ENCODE data around the gene CAMKK2. TPM values are rescaled to one million over a fixed set of nuclear protein-coding genes. Genes with fewer than 3 reads are reported as not detected.

CAMKK2 gene
- total and polyA plus RNA-seq, 8 donors, result 9.3 to 26.7 (median 13.0) TPM

- Histone ChIP-seq H3K4me3 (no peak overlapping the region), H3K4me1 (no peaks in the 10 kb centered on the region), H3K27me3 (no peaks in the 10 kb centered on the region), H3K27ac (no peak overlapping the region), H3K9me3 (no peaks in the 10 kb centered on the region), H3K36me3 (no peaks in the 10 kb centered on the region)
- intact Hi-C loops (cut with DNase I), result no loop called here
- DNase-seq (no peak), ATAC-seq (peak in 3 of 4 donors; percentile 15 to 77 (median 63)), FAIRE-seq (no peak)
- TF ChIP-seq CTCF (IDR thresholded peaks at IDR 0.05), result no peak
- WGBS, 2 donors, result 84 to 88% methylated on average over 6 of the region's 6 CpGs
These were observed 99.6 kb downstream of the CAMKK2 start for GRCh38 chr12:121196902-121197301.

GRCh38 chr12:121191151-121191550, 105.4 kb downstream of the CAMKK2 start:
- H3K9me3 ChIP-seq, result no peaks in the 10 kb centered on the region
- no peak for FAIRE-seq
- ATAC-seq, result no peak
- no peak overlapping the region for H3K4me3 ChIP-seq
- intact Hi-C loops (cut with DNase I), result no loop called here
- H3K4me1 ChIP-seq, result no peaks in the 10 kb centered on the region
- 80 to 94% methylated on average over 3 of the region's 3 CpGs for WGBS, 2 donors
- no peaks in the 10 kb centered on the region for H3K36me3 ChIP-seq
- H3K27me3 ChIP-seq, result no peaks in the 10 kb centered on the region
- DNase-seq, result no peak
- peak overlapping the region in 2 of 4 donors; percentile 16 to 37 for H3K27ac ChIP-seq
- no peak for TF ChIP-seq CTCF (IDR thresholded peaks at IDR 0.05)

- ATAC-seq, result peak in 3 of 4 donors; percentile 29 to 80 (median 72)
- no peaks in the 10 kb centered on the region for H3K9me3 ChIP-seq
- H3K36me3 ChIP-seq, result no peaks in the 10 kb centered on the region
- intact Hi-C loops (cut with DNase I), result no loop called here
- no peak overlapping the region for H3K4me3 ChIP-seq
- no peak for TF ChIP-seq CTCF (IDR thresholded peaks at IDR 0.05)
- H3K27me3 ChIP-seq, result no peaks in the 10 kb centered on the region
- WGBS, 2 donors, result 52 to 60% methylated on average over 2 of the region's 2 CpGs
- FAIRE-seq, result no peak
- no peaks in the 10 kb centered on the region for H3K4me1 ChIP-seq
- peak overlapping the region in 2 of 4 donors; percentile 16 to 37 for H3K27ac ChIP-seq
- DNase-seq, result no peak
These were observed 105.9 kb downstream of the CAMKK2 start for GRCh38 chr12:121190523-121191031.

- H3K4me1 ChIP-seq, result no peaks in the 10 kb centered on the region
- H3K4me3 ChIP-seq, result no peak overlapping the region
- H3K9me3 ChIP-seq, result no peaks in the 10 kb centered on the region
- intact Hi-C loops (cut with DNase I), result no loop called here
- ATAC-seq, result peak in 1 of 4 donors; percentile 10
- WGBS, 2 donors, result 84 to 92% methylated on average over 9 of the region's 9 CpGs
- no peaks in the 10 kb centered on the region for H3K36me3 ChIP-seq
- H3K27ac ChIP-seq, result no peak overlapping the region
- no peaks in the 10 kb centered on the region for H3K27me3 ChIP-seq
- no peak for TF ChIP-seq CTCF (IDR thresholded peaks at IDR 0.05)
- no peak for FAIRE-seq
- no peak for DNase-seq
These were observed 106.8 kb downstream of the CAMKK2 start for GRCh38 chr12:121189619-121190155.

- Histone ChIP-seq H3K27me3 (no peaks in the 10 kb centered on the region), H3K36me3 (no peaks in the 10 kb centered on the region), H3K9me3 (no peaks in the 10 kb centered on the region), H3K4me1 (no peaks in the 10 kb centered on the region), H3K4me3 (no peak overlapping the region), H3K27ac (no peak overlapping the region)
- TF ChIP-seq CTCF (IDR thresholded peaks at IDR 0.05), result no peak
- DNase-seq (no peak), FAIRE-seq (no peak), ATAC-seq (no peak)
- intact Hi-C loops (cut with DNase I), result no loop called here
- WGBS, 2 donors, result 94% methylated on average over 9 of the region's 9 CpGs
These were observed 107.4 kb downstream of the CAMKK2 start for GRCh38 chr12:121189131-121189530.
